GM12864 (cell line): ENCODE measurements around the gene COPB2.
"Not testable (repeated sequence)": the region's sequence is repeated elsewhere in the genome, so short reads cannot be mapped to it uniquely, and the experiment has no call there.

Source experiments
- DNase-seq: peaks from one replicate; pipeline ENCODE4 v3.0.0-alpha.2; 2011; ENCODE audit warnings: low read depth
- H3K4me3 ChIP-seq: 2 replicates; pipeline ENCODE4 v1.5.1; 2011; ENCODE audit warnings: mild to moderate bottlenecking, low read depth, low read length, control low read depth
- CTCF ChIP-seq: IDR thresholded peaks from 2 replicates; pipeline ENCODE4 v1.5.1; 2011; ENCODE audit warnings: low read depth, mild to moderate bottlenecking, moderate library complexity, low read length, control low read depth, inconsistent platforms; ENCODE audit errors: missing control alignments

The COPB2 gene

GRCh38 chr3:139425745-139426400 is 36.4 kb upstream of the COPB2 start:
- no peak overlapping the region for H3K4me3 ChIP-seq
- no peak for DNase-seq
- no peak for TF ChIP-seq CTCF

GRCh38 chr3:139423232-139423631 is 33.8 kb upstream of the COPB2 start:
- no peak for TF ChIP-seq CTCF
- no peak for DNase-seq
- H3K4me3 ChIP-seq = no peak overlapping the region

- TF ChIP-seq CTCF = no peak
- H3K4me3 ChIP-seq = no peak overlapping the region
- DNase-seq = no peak
Measured at GRCh38 chr3:139421460-139421859, 32.0 kb upstream of the COPB2 start.

- no peak for DNase-seq
- no peak for TF ChIP-seq CTCF
- H3K4me3 ChIP-seq = no peak overlapping the region
Measured at GRCh38 chr3:139421040-139421439, 31.6 kb upstream of the COPB2 start.

GRCh38 chr3:139418144-139418543 is 28.7 kb upstream of the COPB2 start:
- TF ChIP-seq CTCF = no peak

GRCh38 chr3:139416275-139416674 is 26.8 kb upstream of the COPB2 start:
- no peak overlapping the region for H3K4me3 ChIP-seq
- TF ChIP-seq CTCF = no peak
- no peak for DNase-seq

More at GRCh38 chr3:139418144-139418543, 28.7 kb upstream of the COPB2 start:
- no peak for DNase-seq
- H3K4me3 ChIP-seq = no peak overlapping the region

GRCh38 chr3:139414608-139415224 is 25.3 kb upstream of the COPB2 start:
- no peak for TF ChIP-seq CTCF
- DNase-seq = no peak

GRCh38 chr3:139412891-139413290 is 23.4 kb upstream of the COPB2 start:
- not testable (repeated sequence) for H3K4me3 ChIP-seq, DNase-seq

More at GRCh38 chr3:139414608-139415224, 25.3 kb upstream of the COPB2 start:
- H3K4me3 ChIP-seq = no peak overlapping the region

- DNase-seq, H3K4me3 ChIP-seq: not testable (repeated sequence)
Measured at GRCh38 chr3:139401155-139401554, 11.7 kb upstream of the COPB2 start.
